HCT116 (cell line): ENCODE measurements around the gene ZEB2. TPM values are rescaled to one million over a fixed set of nuclear protein-coding genes. Genes with fewer than 3 reads are reported as not detected.

ENCODE experiments used
- ATAC-seq: fragments of 200-7000 bp; cut with Tn5 transposase; 2 replicates; pipeline ENCODE4 v1.9.1; 2020; ENCODE audit warnings: mild to moderate bottlenecking, moderate library complexity
- BruUV-seq: library from RNA; stranded (reverse); fragments of 400-500 nt; replicated peaks from 2 replicates; lab custom pipeline; 2021; lab: Mats Ljungman, UMichigan
- CTCF ChIA-PET: fragments of 300-600 bp; sonication (Branson Sonifier 250); formaldehyde crosslinking; loops from one replicate; lab custom pipeline; 2021; ENCODE audit warnings: antibody characterized with exemption; lab: Charles Lee
- POLR2A ChIA-PET: fragments of 300-600, 350-600 bp; sonication (Branson Sonifier 250); formaldehyde crosslinking; loops from one replicate; lab custom pipeline; 2021; ENCODE audit warnings: antibody characterized with exemption; lab: Charles Lee
- RAD21 ChIA-PET, 2 experiments: fragments of 300-600 bp; sonication (Branson Sonifier 250); formaldehyde crosslinking; loops; one replicate each; lab custom pipeline; 2023; ENCODE audit warnings: low total read pairs in 2 of 2; ENCODE audit not compliant: uncharacterized antibody in 2 of 2, unreplicated experiment in 2 of 2, low non-redundant PET in 1 of 2; lab: Charles Lee
- DNase-seq: peaks from one replicate; pipeline ENCODE4 v3.0.0-alpha.2; 2010; ENCODE audit warnings: low read depth, low spot score
- H2AFZ ChIP-seq: fragments of 200-600 bp; shearing (Covaris generic), sonication (generic); 2 replicates; pipeline ENCODE4 v1.6.1; 2017; ENCODE audit warnings: low read depth, mixed run types, mixed read lengths, antibody characterized with exemption, low read length; ENCODE audit not compliant: poor library complexity, severe bottlenecking
- H3K27ac ChIP-seq: 2 replicates; pipeline ENCODE4 v1.5.1; 2012; ENCODE audit warnings: low read depth, low read length
- H3K27me3 ChIP-seq: fragments of 200-600 bp; sonication (generic); 2 replicates; pipeline ENCODE4 v1.6.1; 2016; ENCODE audit warnings: mixed run types, low read length, mixed read lengths; ENCODE audit not compliant: insufficient read depth
- H3K36me3 ChIP-seq, 2 experiments: fragments of 200-500 bp in 1 of 2; fragments of 200-600 bp in 1 of 2; sonication (Bioruptor generic) in 1 of 2; sonication (generic) in 1 of 2; 2 replicates each; pipeline versions ENCODE4 v1.5.1 to v1.6.1; 2014 to 2016; ENCODE audit warnings: low read length in 2 of 2, inconsistent platforms in 1 of 2, mixed read lengths in 1 of 2, mixed run types in 1 of 2; ENCODE audit not compliant: insufficient read depth in 2 of 2, control insufficient read depth in 1 of 2
- H3K4me1 ChIP-seq, 2 experiments: fragments of 200-600 bp in 1 of 2; sonication (generic) in 1 of 2; 2 replicates each; pipeline versions ENCODE4 v1.5.1 to v1.6.1; 2012 to 2017; ENCODE audit warnings: low read length in 2 of 2, inconsistent platforms in 1 of 2, mild to moderate bottlenecking in 1 of 2, mixed read lengths in 1 of 2, mixed run types in 1 of 2, moderate library complexity in 1 of 2; ENCODE audit not compliant: insufficient read depth in 2 of 2, control insufficient read depth in 1 of 2
- H3K4me2 ChIP-seq: fragments of 200-600 bp; sonication (generic); 2 replicates; pipeline ENCODE4 v1.6.1; 2017; ENCODE audit warnings: mixed run types, low read length, mixed read lengths
- H3K4me3 ChIP-seq, 2 experiments: fragments of 200-600 bp in 1 of 2; sonication (generic) in 1 of 2; replicated peaks in 1 of 2; 2 replicates each; pipeline ENCODE4 v1.5.1; 2011 to 2016; ENCODE audit warnings: low read length in 2 of 2, control low read depth in 1 of 2, low read depth in 1 of 2, mild to moderate bottlenecking in 1 of 2, mixed read lengths in 1 of 2, mixed run types in 1 of 2
- H3K79me2 ChIP-seq: fragments of 200-600 bp; sonication (generic); 2 replicates; pipeline ENCODE4 v1.6.1; 2017; ENCODE audit warnings: mild to moderate bottlenecking, mixed run types, low read length, moderate library complexity, mixed read lengths; ENCODE audit not compliant: insufficient read depth
- H3K9ac ChIP-seq: fragments of 200-600 bp; sonication (generic); 2 replicates; pipeline ENCODE4 v1.6.1; 2016; ENCODE audit warnings: low read length, mixed read lengths
- H3K9me2 ChIP-seq: fragments of 200-600 bp; sonication (generic), shearing (Covaris generic); 2 replicates; pipeline ENCODE4 v1.6.1; 2017; ENCODE audit warnings: mixed run types, mild to moderate bottlenecking, moderate library complexity; ENCODE audit not compliant: insufficient read depth
- H3K9me3 ChIP-seq, 2 experiments: fragments of 200-500 bp in 1 of 2; fragments of 200-600 bp in 1 of 2; sonication (Bioruptor generic) in 1 of 2; sonication (generic) in 1 of 2; 2 replicates each; pipeline ENCODE4 v1.6.1; 2014 to 2017; ENCODE audit warnings: low read length in 2 of 2, mixed read lengths in 2 of 2, inconsistent platforms in 1 of 2, low read depth in 1 of 2, mild to moderate bottlenecking in 1 of 2, mixed run types in 1 of 2, moderate library complexity in 1 of 2; ENCODE audit not compliant: control insufficient read depth in 1 of 2, insufficient read depth in 1 of 2
- H4K20me1 ChIP-seq: fragments of 200-600 bp; sonication (generic), shearing (Covaris generic); 2 replicates; pipeline ENCODE4 v1.6.1; 2017; ENCODE audit warnings: mixed run types, mild to moderate bottlenecking, moderate library complexity; ENCODE audit not compliant: insufficient read depth
- CEBPB ChIP-seq: IDR thresholded peaks from 2 replicates; pipeline ENCODE4 v1.6.1; 2012; ENCODE audit warnings: low read depth
- EGR1 ChIP-seq: IDR thresholded peaks from 2 replicates; pipeline ENCODE4 v1.6.1; 2012; ENCODE audit warnings: low read depth
- ELF1 ChIP-seq: IDR thresholded peaks from 2 replicates; pipeline ENCODE4 v1.6.1; 2012; ENCODE audit warnings: low read depth, borderline replicate concordance
- EZH2 ChIP-seq: fragments of 200-600 bp; sonication (generic); IDR thresholded peaks from 2 replicates; pipeline ENCODE4 v1.6.1; 2017; ENCODE audit warnings: antibody characterized with exemption, mixed run types
- FOSL1 ChIP-seq: IDR thresholded peaks from 2 replicates; pipeline ENCODE4 v1.6.1; 2012; ENCODE audit warnings: low read depth
- JUND ChIP-seq: IDR thresholded peaks from 2 replicates; pipeline ENCODE4 v1.6.1; 2012
- POLR2A ChIP-seq: IDR thresholded peaks from 2 replicates; pipeline ENCODE4 v1.7.0; 2011; ENCODE audit warnings: borderline replicate concordance; ENCODE audit not compliant: insufficient read depth, insufficient read length; ENCODE audit errors: extremely low read depth
- POLR2AphosphoS5 ChIP-seq: IDR thresholded peaks from 2 replicates; pipeline ENCODE4 v1.6.1; 2011; ENCODE audit warnings: mild to moderate bottlenecking, low read depth, low read length, moderate library complexity
- SIN3A ChIP-seq: IDR thresholded peaks from 2 replicates; pipeline ENCODE4 v1.6.1; 2012; ENCODE audit warnings: low read depth
- SP1 ChIP-seq: IDR thresholded peaks from 2 replicates; pipeline ENCODE4 v1.6.1; 2012; ENCODE audit warnings: low read depth
- SRF ChIP-seq: IDR thresholded peaks from 2 replicates; pipeline ENCODE4 v1.6.1; 2012; ENCODE audit warnings: low read depth
- TCF7L2 ChIP-seq: IDR thresholded peaks from 2 replicates; pipeline ENCODE4 v1.7.0; 2011; ENCODE audit warnings: borderline replicate concordance, inconsistent platforms; ENCODE audit not compliant: insufficient read depth, insufficient read length; ENCODE audit errors: extremely low read depth
- YY1 ChIP-seq: IDR thresholded peaks from 2 replicates; pipeline ENCODE4 v1.6.1; 2011; ENCODE audit warnings: low read length, low read depth, moderate library complexity, mild to moderate bottlenecking; ENCODE audit not compliant: insufficient replicate concordance; ENCODE audit errors: extremely low read depth
- ZNF274 ChIP-seq: fragments of 200-500 bp; sonication (Bioruptor generic); IDR thresholded peaks from 2 replicates; pipeline ENCODE4 v1.6.1; 2014; ENCODE audit warnings: mild to moderate bottlenecking, low read depth, low read length, inconsistent platforms
- intact Hi-C: fragments of 100-400 bp; cut with micrococcal nuclease; formaldehyde crosslinking; loops from 2 replicates; pipeline ENCODE4 v1.10.0; 2022
- total RNA-seq: library from RNA; stranded (reverse); gene quantifications from one replicate; pipeline ENCODE4 v1.2.1, GENCODE V29; 2021; ENCODE audit not compliant: unreplicated experiment
- TF ChIP-seq, protein P1 (sequence below), 3 experiments: fragments of 200-600 bp in 1 of 3; sonication (generic) in 1 of 3; IDR thresholded peaks in 2 of 3; conservative IDR thresholded peaks in 1 of 3; 2 replicates each; pipeline ENCODE4 v1.5.1; 2012 to 2017; ENCODE audit warnings: low read depth in 2 of 3, low read length in 2 of 3, antibody characterized with exemption in 1 of 3, borderline replicate concordance in 1 of 3, control low read depth in 1 of 3, mild to moderate bottlenecking in 1 of 3, mixed read lengths in 1 of 3, mixed run types in 1 of 3, moderate library complexity in 1 of 3; ENCODE audit not compliant: insufficient read depth in 1 of 3
- TF ChIP-seq, protein P2 (sequence below): IDR thresholded peaks from 2 replicates; pipeline ENCODE4 v1.6.1; 2012
- TF ChIP-seq, protein P3 (sequence below): IDR thresholded peaks from 2 replicates; pipeline ENCODE4 v1.6.1; 2012
- TF ChIP-seq, protein P4 (sequence below): IDR thresholded peaks from 2 replicates; pipeline ENCODE4 v1.6.1; 2011; ENCODE audit warnings: mild to moderate bottlenecking, low read length, moderate library complexity; ENCODE audit not compliant: insufficient replicate concordance; ENCODE audit errors: extremely low read depth

ZEB2 gene
- total RNA-seq, 1 experiment from 2014 or later: 0.81 TPM

DNA sequence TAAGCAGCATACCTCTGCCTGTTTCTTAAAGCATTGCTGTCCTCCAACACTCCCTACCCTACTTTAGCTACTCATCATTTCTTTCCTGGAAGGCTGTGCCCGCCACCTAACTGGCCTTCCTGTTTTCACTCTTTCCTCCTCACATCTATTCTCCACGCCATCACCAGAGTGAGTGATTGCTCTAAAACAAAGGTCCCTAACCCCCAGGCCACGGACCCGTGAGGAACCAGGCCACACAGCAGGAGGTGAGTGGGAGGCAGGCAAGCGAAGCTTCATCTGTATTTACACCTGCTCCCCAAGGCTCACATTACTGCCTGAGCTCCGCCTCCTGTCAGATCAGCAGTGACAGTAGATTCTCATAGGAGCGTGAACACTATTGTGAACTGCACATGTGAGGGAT, 13.3 kb upstream of the ZEB2 start:
- H3K27me3 ChIP-seq: 0 out of 2 replicates have a peak, but pooled peaks cover 4% of the 10 kb centered on the region
- no peaks in the 10 kb centered on the region for H3K79me2 ChIP-seq
- TF ChIP-seq, protein P1, sequence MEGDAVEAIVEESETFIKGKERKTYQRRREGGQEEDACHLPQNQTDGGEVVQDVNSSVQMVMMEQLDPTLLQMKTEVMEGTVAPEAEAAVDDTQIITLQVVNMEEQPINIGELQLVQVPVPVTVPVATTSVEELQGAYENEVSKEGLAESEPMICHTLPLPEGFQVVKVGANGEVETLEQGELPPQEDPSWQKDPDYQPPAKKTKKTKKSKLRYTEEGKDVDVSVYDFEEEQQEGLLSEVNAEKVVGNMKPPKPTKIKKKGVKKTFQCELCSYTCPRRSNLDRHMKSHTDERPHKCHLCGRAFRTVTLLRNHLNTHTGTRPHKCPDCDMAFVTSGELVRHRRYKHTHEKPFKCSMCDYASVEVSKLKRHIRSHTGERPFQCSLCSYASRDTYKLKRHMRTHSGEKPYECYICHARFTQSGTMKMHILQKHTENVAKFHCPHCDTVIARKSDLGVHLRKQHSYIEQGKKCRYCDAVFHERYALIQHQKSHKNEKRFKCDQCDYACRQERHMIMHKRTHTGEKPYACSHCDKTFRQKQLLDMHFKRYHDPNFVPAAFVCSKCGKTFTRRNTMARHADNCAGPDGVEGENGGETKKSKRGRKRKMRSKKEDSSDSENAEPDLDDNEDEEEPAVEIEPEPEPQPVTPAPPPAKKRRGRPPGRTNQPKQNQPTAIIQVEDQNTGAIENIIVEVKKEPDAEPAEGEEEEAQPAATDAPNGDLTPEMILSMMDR (IDR thresholded peaks at IDR 0.05 in 2 of 3, conservative IDR thresholded peaks at IDR 0.05 in 1 of 3; ENCODE audit: borderline replicate concordance in 1 of 3, insufficient read depth in 1 of 3, low read depth in 2 of 3, low read length in 2 of 3): no peak
- TF ChIP-seq, protein P2, sequence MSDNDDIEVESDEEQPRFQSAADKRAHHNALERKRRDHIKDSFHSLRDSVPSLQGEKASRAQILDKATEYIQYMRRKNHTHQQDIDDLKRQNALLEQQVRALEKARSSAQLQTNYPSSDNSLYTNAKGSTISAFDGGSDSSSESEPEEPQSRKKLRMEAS: no peak
- no peak for TF ChIP-seq SRF
- no peak for TF ChIP-seq JUND
- no peak for TF ChIP-seq ZNF274
- TF ChIP-seq EGR1: no peak
- TF ChIP-seq, protein P3, sequence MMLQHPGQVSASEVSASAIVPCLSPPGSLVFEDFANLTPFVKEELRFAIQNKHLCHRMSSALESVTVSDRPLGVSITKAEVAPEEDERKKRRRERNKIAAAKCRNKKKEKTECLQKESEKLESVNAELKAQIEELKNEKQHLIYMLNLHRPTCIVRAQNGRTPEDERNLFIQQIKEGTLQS: no peak
- TF ChIP-seq POLR2A: no peak
- TF ChIP-seq FOSL1: no peak
- no peak for TF ChIP-seq SIN3A
- no peak for TF ChIP-seq EZH2
- no peak for TF ChIP-seq POLR2AphosphoS5
- no peak for TF ChIP-seq ELF1
- TF ChIP-seq, protein P4, sequence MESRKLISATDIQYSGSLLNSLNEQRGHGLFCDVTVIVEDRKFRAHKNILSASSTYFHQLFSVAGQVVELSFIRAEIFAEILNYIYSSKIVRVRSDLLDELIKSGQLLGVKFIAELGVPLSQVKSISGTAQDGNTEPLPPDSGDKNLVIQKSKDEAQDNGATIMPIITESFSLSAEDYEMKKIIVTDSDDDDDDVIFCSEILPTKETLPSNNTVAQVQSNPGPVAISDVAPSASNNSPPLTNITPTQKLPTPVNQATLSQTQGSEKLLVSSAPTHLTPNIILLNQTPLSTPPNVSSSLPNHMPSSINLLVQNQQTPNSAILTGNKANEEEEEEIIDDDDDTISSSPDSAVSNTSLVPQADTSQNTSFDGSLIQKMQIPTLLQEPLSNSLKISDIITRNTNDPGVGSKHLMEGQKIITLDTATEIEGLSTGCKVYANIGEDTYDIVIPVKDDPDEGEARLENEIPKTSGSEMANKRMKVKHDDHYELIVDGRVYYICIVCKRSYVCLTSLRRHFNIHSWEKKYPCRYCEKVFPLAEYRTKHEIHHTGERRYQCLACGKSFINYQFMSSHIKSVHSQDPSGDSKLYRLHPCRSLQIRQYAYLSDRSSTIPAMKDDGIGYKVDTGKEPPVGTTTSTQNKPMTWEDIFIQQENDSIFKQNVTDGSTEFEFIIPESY: no peak
- no peak for TF ChIP-seq SP1
- no peak for TF ChIP-seq YY1
- TF ChIP-seq CEBPB: no peak
- no peak for TF ChIP-seq TCF7L2
- TF ChIP-seq, all 23 proteins: peak for 0
- no peaks in the 10 kb centered on the region for H3K4me1 ChIP-seq
- ATAC-seq (no peak), DNase-seq (no peak)
- RAD21 ChIA-PET: no interaction called here
- H3K36me3 ChIP-seq: no peaks in the 10 kb centered on the region
- CTCF ChIA-PET: no interaction called here
- H3K27ac ChIP-seq: no peak overlapping the region
- no TSS peak for BruUV-seq
- no peak overlapping the region for H3K9ac ChIP-seq
- H3K4me3 ChIP-seq: no peak overlapping the region
- H3K4me2 ChIP-seq: no peak overlapping the region
- POLR2A ChIA-PET: no interaction called here
- no peaks in the 10 kb centered on the region for H3K9me2 ChIP-seq
- H2AFZ ChIP-seq: no peak overlapping the region
- no peaks in the 10 kb centered on the region for H4K20me1 ChIP-seq
- intact Hi-C loops: no loop called here
- H3K9me3 ChIP-seq: no peaks in the 10 kb centered on the region
